ENCODE data around the gene AVP.

DNA sequence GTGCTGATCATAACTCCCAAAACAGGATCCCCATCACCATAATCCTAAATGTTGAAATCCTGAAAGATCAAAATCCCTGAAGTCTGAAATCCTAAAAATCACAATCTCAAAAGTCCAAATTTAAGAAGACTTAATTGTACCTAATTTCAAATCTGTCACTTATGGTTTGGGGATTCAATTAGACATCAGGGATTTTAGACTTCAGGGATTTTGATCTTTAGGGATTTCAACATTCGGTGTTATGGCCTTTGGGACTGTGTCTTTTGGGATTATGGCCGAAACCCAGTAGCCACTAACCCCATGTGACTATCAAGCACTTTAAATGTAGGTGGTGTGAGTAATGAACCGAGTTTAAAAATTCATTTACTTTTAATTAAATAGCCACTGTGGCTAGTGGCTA is 21.7 kb upstream of the AVP start:
- TF ChIP-seq, protein P1, sequence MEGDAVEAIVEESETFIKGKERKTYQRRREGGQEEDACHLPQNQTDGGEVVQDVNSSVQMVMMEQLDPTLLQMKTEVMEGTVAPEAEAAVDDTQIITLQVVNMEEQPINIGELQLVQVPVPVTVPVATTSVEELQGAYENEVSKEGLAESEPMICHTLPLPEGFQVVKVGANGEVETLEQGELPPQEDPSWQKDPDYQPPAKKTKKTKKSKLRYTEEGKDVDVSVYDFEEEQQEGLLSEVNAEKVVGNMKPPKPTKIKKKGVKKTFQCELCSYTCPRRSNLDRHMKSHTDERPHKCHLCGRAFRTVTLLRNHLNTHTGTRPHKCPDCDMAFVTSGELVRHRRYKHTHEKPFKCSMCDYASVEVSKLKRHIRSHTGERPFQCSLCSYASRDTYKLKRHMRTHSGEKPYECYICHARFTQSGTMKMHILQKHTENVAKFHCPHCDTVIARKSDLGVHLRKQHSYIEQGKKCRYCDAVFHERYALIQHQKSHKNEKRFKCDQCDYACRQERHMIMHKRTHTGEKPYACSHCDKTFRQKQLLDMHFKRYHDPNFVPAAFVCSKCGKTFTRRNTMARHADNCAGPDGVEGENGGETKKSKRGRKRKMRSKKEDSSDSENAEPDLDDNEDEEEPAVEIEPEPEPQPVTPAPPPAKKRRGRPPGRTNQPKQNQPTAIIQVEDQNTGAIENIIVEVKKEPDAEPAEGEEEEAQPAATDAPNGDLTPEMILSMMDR (IDR thresholded peaks at IDR 0.05), result no peak
- no peak for TF ChIP-seq ZFX (IDR thresholded peaks at IDR 0.05; ENCODE audit: borderline replicate concordance)

Data from 22Rv1 (cell line).